ENCODE results near the gene CD28. TPM values are rescaled to one million over a fixed set of nuclear protein-coding genes. Genes with fewer than 3 reads are reported as not detected.
"Not testable (repeated sequence)": the region's sequence is repeated elsewhere in the genome, so short reads cannot be mapped to it uniquely, and the experiment has no call there.

Gene CD28
- total RNA-seq, 2 experiments from 2014 or later, result 279 to 285 TPM

GRCh38 chr2:203772456-203773165 lies 66.2 kb downstream of the CD28 start:
- H3K4me1 Mint-ChIP-seq (ENCODE audit: low read depth), result peaks cover 20% of the 10 kb centered on the region
- no peaks in the 10 kb centered on the region for H3K27me3 Mint-ChIP-seq
- DNase-seq, result no peak
- intact Hi-C loops (cut with micrococcal nuclease), result no loop called here
- peaks cover 24% of the 10 kb centered on the region for H3K36me3 Mint-ChIP-seq
- no peak overlapping the region for H3K4me3 Mint-ChIP-seq
- no peak overlapping the region for H3K27ac Mint-ChIP-seq
- ChIA-PET CTCF (no interaction called here), POLR2A (no interaction called here)
- H3K9me3 Mint-ChIP-seq, result peaks cover 8% of the 10 kb centered on the region

DNA sequence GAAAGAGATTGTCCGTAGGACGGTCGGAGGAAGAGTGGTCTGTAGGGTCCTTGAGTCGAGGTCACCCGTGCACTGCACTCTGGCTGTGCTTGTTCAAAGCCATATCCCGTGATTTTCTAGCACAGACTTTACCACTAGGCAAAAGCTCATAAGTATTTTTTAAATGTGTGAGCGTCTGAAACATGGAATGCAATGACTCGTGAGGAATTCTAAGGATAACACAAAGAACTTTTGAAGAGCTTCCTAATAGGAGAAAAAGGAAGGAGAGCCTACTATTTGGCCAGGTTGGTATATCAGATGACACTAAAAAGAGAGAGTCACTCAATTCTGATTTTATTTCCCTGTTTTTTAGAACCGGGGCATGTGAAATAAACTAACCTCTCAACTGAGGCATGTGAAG lies 68.3 kb downstream of the CD28 start:
- CTCF ChIA-PET, result interaction anchor here (0.6 to 1.7 kb wide), 3 partner anchors 10 to 83 kb away, joined by 3 to 5 read pairs (median 3); no protein-coding TSS in a partner anchor
- POLR2A ChIA-PET, result no interaction called here
- H3K9me3 Mint-ChIP-seq, result peaks cover 9% of the 10 kb centered on the region

GRCh38 chr2:203775684-203776083 lies 69.2 kb downstream of the CD28 start:
- Mint-ChIP-seq H3K27ac (no peak overlapping the region), H3K27me3 (no peaks in the 10 kb centered on the region), H3K4me3 (no peak overlapping the region), H3K36me3 (peaks cover 8% of the 10 kb centered on the region), H3K9me3 (peaks cover 8% of the 10 kb centered on the region), H3K4me1 (ENCODE audit: low read depth) (peaks cover 28% of the 10 kb centered on the region)
- POLR2A ChIA-PET, result no interaction called here
- DNase-seq, result no peak
- intact Hi-C loops (cut with micrococcal nuclease), result no loop called here
- CTCF ChIA-PET, result interaction anchor here (0.6 to 1.7 kb wide), 3 partner anchors 11 to 36 kb away, joined by 3 to 5 read pairs (median 3); no protein-coding TSS in a partner anchor

More for the DNA sequence above, 68.3 kb downstream of the CD28 start:
- Mint-ChIP-seq H3K36me3 (peaks cover 16% of the 10 kb centered on the region), H3K27me3 (no peaks in the 10 kb centered on the region), H3K4me3 (no peak overlapping the region), H3K4me1 (ENCODE audit: low read depth) (peaks cover 27% of the 10 kb centered on the region), H3K27ac (no peak overlapping the region)
- DNase-seq, result no peak
- intact Hi-C loops (cut with micrococcal nuclease), result no loop called here

DNA sequence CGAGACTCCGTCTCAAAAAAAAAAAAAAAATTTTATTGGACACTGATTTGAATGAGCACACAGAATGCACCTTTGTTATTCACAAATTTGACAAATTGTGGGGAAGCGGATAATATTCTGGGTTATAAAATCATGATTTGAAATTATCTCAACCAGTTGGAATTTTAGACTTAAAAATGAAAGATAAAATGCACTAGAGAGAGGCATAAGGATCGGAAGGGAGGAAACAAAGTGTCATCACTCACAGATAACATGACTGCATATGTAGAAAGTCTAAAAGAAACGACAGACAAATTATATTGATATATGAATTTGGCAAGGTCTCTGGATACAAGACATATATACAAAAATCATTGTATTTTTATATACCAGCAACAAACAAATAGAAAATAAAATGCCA lies 70.6 kb downstream of the CD28 start:
- Mint-ChIP-seq H3K9me3 (peaks cover 8% of the 10 kb centered on the region), H3K4me3 (no peak overlapping the region), H3K36me3 (peaks cover 4% of the 10 kb centered on the region), H3K4me1 (ENCODE audit: low read depth) (peaks cover 34% of the 10 kb centered on the region), H3K27me3 (no peaks in the 10 kb centered on the region), H3K27ac (no peak overlapping the region)
- DNase-seq, result no peak
- CTCF ChIA-PET, result no interaction called here
- POLR2A ChIA-PET, result no interaction called here
- intact Hi-C loops (cut with micrococcal nuclease), result no loop called here

DNA sequence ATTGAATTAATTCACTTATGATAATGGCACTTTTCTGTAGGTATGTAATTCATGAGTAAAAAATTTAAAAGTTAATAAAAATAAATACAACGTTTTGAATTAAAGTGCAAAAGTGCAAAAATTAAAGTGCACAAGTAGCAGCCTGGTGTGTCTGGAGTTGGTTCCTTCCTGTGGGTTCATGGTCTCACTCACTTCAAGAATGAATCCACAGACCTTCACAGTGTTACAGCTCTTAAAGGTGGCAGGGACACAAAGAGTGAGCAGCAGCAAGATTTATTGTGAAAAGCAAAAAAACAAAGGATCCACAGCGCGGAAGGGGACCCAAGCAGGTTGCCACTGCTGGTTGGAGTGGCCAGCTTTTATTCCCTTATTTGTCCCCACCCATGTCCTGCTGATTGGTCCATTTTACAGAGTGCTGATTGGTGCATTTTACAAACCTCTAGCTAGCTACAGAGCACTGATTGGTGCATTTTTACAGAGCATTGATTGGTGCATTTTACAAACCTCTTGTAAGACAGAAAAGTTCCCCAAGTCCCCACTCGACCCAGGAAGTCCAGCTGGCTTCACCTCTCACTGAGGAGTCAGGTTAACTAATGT lies 73.1 kb downstream of the CD28 start:
- H3K4me1 Mint-ChIP-seq (ENCODE audit: low read depth), result peaks cover 46% of the 10 kb centered on the region

DNA sequence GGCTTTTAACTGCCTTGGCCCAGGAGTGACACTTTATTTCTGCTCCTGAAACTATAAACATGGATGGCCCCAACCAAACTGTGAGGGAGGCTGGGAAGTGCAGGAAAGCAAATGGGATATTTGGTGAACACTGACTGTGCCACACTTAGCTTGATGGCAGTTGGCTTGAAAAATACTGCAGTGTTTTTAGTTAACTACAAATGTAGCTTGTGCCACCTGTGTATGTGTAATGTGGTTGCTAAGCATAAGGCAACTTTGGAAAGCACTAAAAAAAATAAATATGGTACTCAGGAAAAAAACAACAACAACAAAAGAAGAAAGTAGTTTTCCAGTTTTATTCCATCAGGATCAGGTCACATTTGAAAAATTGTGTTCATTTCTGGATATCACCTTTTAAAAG lies 73.8 kb downstream of the CD28 start:
- Mint-ChIP-seq H3K4me1 (ENCODE audit: low read depth) (peaks cover 47% of the 10 kb centered on the region), H3K9me3 (peaks cover 8% of the 10 kb centered on the region), H3K27ac (peak overlapping the region; percentile 25), H3K4me3 (no peak overlapping the region), H3K27me3 (no peaks in the 10 kb centered on the region), H3K36me3 (peaks cover 4% of the 10 kb centered on the region)
- intact Hi-C loops (cut with micrococcal nuclease), result no loop called here
- POLR2A ChIA-PET, result interaction anchor here (1.3 kb wide), 1 partner anchor 76 kb away, joined by 4 read pairs; no protein-coding TSS in a partner anchor
- CTCF ChIA-PET, result interaction anchor here (0.7 to 3.5 kb wide), 6 partner anchors 16 to 39 kb away, joined by 3 to 9 read pairs (median 8); no protein-coding TSS in a partner anchor
- no peak for DNase-seq

More for the DNA sequence above, 73.1 kb downstream of the CD28 start:
- intact Hi-C loops (cut with micrococcal nuclease); DNase-seq; H3K9me3 Mint-ChIP-seq; H3K4me3 Mint-ChIP-seq; H3K36me3 Mint-ChIP-seq; H3K27me3 Mint-ChIP-seq; POLR2A ChIA-PET: not testable (repeated sequence)
- peak overlapping the region; percentile 25 for H3K27ac Mint-ChIP-seq
- CTCF ChIA-PET, result interaction anchor here (0.7 to 3.5 kb wide), 3 partner anchors 32 to 39 kb away, joined by 3 to 9 read pairs (median 8); no protein-coding TSS in a partner anchor

- Mint-ChIP-seq H3K27me3 (no peaks in the 10 kb centered on the region), H3K36me3 (peaks cover 4% of the 10 kb centered on the region), H3K4me1 (ENCODE audit: low read depth) (peaks cover 43% of the 10 kb centered on the region), H3K4me3 (no peak overlapping the region), H3K9me3 (peaks cover 8% of the 10 kb centered on the region), H3K27ac (peak overlapping the region; percentile 12)
- intact Hi-C loops (cut with micrococcal nuclease), result no loop called here
- POLR2A ChIA-PET, result interaction anchor here (1.3 to 2.5 kb wide), 5 partner anchors 34 to 77 kb away, joined by 3 to 8 read pairs (median 5); no protein-coding TSS in a partner anchor
- CTCF ChIA-PET, result interaction anchor here (0.7 to 3.5 kb wide), 10 partner anchors 17 to 128 kb away, joined by 3 to 9 read pairs (median 6); no protein-coding TSS in a partner anchor
- no peak for DNase-seq
These were observed 74.7 kb downstream of the CD28 start for GRCh38 chr2:203781151-203781550.

GRCh38 chr2:203782262-203782976 lies 76.0 kb downstream of the CD28 start:
- intact Hi-C loops (cut with micrococcal nuclease), result loop anchor here (1.0 kb wide), 8 partner anchors 19 to 131 kb away; no protein-coding TSS in a partner anchor
- peaks cover 4% of the 10 kb centered on the region for H3K36me3 Mint-ChIP-seq
- H3K4me3 Mint-ChIP-seq, result no peak overlapping the region
- H3K9me3 Mint-ChIP-seq, result peaks cover 8% of the 10 kb centered on the region
- H3K27ac Mint-ChIP-seq, result peak overlapping the region; percentile 57
- H3K4me1 Mint-ChIP-seq (ENCODE audit: low read depth), result peaks cover 45% of the 10 kb centered on the region
- H3K27me3 Mint-ChIP-seq, result no peaks in the 10 kb centered on the region
- CTCF ChIA-PET, result interaction anchor here (0.6 to 3.5 kb wide), 14 partner anchors 14 to 274 kb away, joined by 3 to 18 read pairs (median 4); no protein-coding TSS in a partner anchor
- POLR2A ChIA-PET, result interaction anchor here (0.7 to 2.5 kb wide), 8 partner anchors 19 to 62 kb away, joined by 3 to 12 read pairs (median 4); no protein-coding TSS in a partner anchor
- peak; percentile 86 for DNase-seq

DNA sequence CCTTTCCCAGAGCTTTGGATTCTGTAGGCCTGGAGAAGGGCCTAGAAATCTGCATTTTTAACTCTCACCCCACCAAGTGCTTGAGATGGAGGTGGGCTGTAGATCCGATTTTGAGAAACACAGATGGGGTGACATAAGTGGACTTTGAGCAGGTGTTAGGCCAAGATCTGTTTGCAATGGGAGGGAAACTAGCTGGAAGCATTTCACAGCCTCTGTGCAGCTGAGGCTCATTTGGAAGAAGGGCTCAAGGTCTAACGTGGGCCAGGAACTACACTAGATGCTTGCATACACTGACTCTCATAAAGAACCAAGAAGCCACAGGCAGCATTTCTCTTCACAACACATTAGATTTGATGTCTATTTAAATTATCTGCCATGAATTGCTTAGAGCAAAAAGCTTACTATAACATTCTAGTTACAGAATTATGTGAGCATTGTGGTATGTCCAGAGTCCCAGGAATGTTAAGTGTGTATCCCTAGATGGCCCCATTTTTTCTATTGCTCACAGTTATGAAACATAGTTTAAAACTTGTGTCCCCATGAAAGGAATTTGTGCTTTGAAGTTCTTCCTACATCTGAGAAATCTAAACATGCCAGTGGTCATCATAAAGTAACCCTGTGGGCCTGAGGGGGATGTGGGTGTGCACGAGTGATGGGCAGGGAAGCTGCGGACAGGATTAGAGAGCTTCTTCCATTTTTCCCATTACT lies 77.2 kb downstream of the CD28 start:
- DNase-seq, result no peak
- no peaks in the 10 kb centered on the region for H3K27me3 Mint-ChIP-seq
- intact Hi-C loops (cut with micrococcal nuclease), result no loop called here
- H3K36me3 Mint-ChIP-seq, result peaks cover 4% of the 10 kb centered on the region
- peak overlapping the region; percentile 42 for H3K27ac Mint-ChIP-seq
- H3K9me3 Mint-ChIP-seq, result peaks cover 8% of the 10 kb centered on the region
- CTCF ChIA-PET, result interaction anchor here (0.6 to 2.7 kb wide), 5 partner anchors 10 to 299 kb away, joined by 3 to 18 read pairs (median 5); no protein-coding TSS in a partner anchor
- no peak overlapping the region for H3K4me3 Mint-ChIP-seq
- peaks cover 47% of the 10 kb centered on the region for H3K4me1 Mint-ChIP-seq (ENCODE audit: low read depth)
- POLR2A ChIA-PET, result interaction anchor here (0.7 to 2.5 kb wide), 7 partner anchors 28 to 86 kb away, joined by 3 to 12 read pairs (median 4); partner anchors contain the start of gene CD28

- Mint-ChIP-seq H3K4me1 (ENCODE audit: low read depth) (peaks cover 40% of the 10 kb centered on the region), H3K4me3 (peak overlapping the region; percentile 25), H3K27ac (peak overlapping the region; percentile 11)
- ChIA-PET CTCF (interaction anchor here (0.6 to 2.7 kb wide), 7 partner anchors 14 to 778 kb away, joined by 3 to 18 read pairs (median 3); no protein-coding TSS in a partner anchor), POLR2A (interaction anchor here (1.2 to 1.5 kb wide), 2 partner anchors 27 to 78 kb away, joined by 3 read pairs; partner anchors contain the start of gene CD28)
- H3K9me3 Mint-ChIP-seq; H3K27me3 Mint-ChIP-seq; H3K36me3 Mint-ChIP-seq; DNase-seq; intact Hi-C loops (cut with micrococcal nuclease): not testable (repeated sequence)
These were observed 78.4 kb downstream of the CD28 start for GRCh38 chr2:203784710-203785270.

All from activated CD4-positive, alpha-beta memory T cell treated with anti-CD3 and anti-CD28 coated beads for 36 hours (primary cell).